Mesenchymal stem cell (in vitro differentiated cells and primary cell): ENCODE data around the gene MDFIC.

ENCODE experiments used
- DNase-seq: peaks from one replicate; pipeline ENCODE4 v3.0.0-alpha.2; 2013
- H2AFZ ChIP-seq: one replicate; pipeline ENCODE4 v1.6.1; 2013; ENCODE audit warnings: low read depth, mild to moderate bottlenecking, control low read depth, inconsistent platforms, low read length, moderate library complexity
- H2AK5ac ChIP-seq: 2 replicates; pipeline ENCODE4 v1.6.1; 2013; ENCODE audit warnings: low read length, moderate library complexity, mild to moderate bottlenecking, inconsistent platforms; ENCODE audit not compliant: severe bottlenecking
- H2BK120ac ChIP-seq: one replicate; pipeline ENCODE4 v1.6.1; 2013; ENCODE audit warnings: low read depth, mild to moderate bottlenecking, inconsistent platforms, low read length, moderate library complexity
- H2BK12ac ChIP-seq, 2 experiments: one replicate each; pipeline ENCODE4 v1.6.1; 2013; ENCODE audit warnings: inconsistent platforms in 2 of 2, low read length in 2 of 2, mild to moderate bottlenecking in 2 of 2, moderate library complexity in 2 of 2, control low read depth in 1 of 2
- H2BK15ac ChIP-seq: one replicate; pipeline ENCODE4 v1.6.1; 2013; ENCODE audit warnings: mild to moderate bottlenecking, low read depth, inconsistent platforms; ENCODE audit not compliant: poor library complexity, severe bottlenecking
- H2BK5ac ChIP-seq: 2 replicates; pipeline ENCODE4 v1.6.1; 2013; ENCODE audit warnings: low read depth, mild to moderate bottlenecking, low read length, control low read depth, inconsistent platforms; ENCODE audit not compliant: poor library complexity, severe bottlenecking
- H3K14ac ChIP-seq, 2 experiments: one replicate each; pipeline ENCODE4 v1.6.1; 2013; ENCODE audit warnings: inconsistent platforms in 2 of 2, low read length in 2 of 2, control low read depth in 1 of 2, mild to moderate bottlenecking in 1 of 2, moderate library complexity in 1 of 2
- H3K18ac ChIP-seq, 2 experiments: one replicate each; pipeline ENCODE4 v1.6.1; 2013; ENCODE audit warnings: inconsistent platforms in 2 of 2, low read length in 2 of 2, control low read depth in 1 of 2, low read depth in 1 of 2, mild to moderate bottlenecking in 1 of 2
- H3K23ac ChIP-seq, 2 experiments: one replicate each; pipeline ENCODE4 v1.6.1; 2013; ENCODE audit warnings: inconsistent platforms in 2 of 2, low read length in 2 of 2, mild to moderate bottlenecking in 2 of 2, moderate library complexity in 2 of 2, control low read depth in 1 of 2
- H3K27ac ChIP-seq: 2 replicates; pipeline ENCODE4 v1.5.1; 2013; ENCODE audit warnings: mild to moderate bottlenecking, moderate library complexity, low read length, control low read depth, inconsistent platforms; ENCODE audit not compliant: poor library complexity, severe bottlenecking
- H3K27me3 ChIP-seq, 2 experiments: 2 replicates each; pipeline versions ENCODE4 v1.6.1 to v1.7.0; 2013; ENCODE audit warnings: low read length in 2 of 2, mild to moderate bottlenecking in 2 of 2, moderate library complexity in 2 of 2, control low read depth in 1 of 2, inconsistent platforms in 1 of 2; ENCODE audit not compliant: control insufficient read depth in 1 of 2, insufficient read depth in 1 of 2
- H3K36me3 ChIP-seq, 2 experiments: 2 replicates each; pipeline versions ENCODE4 v1.6.1 to v1.7.0; 2013; ENCODE audit warnings: low read length in 2 of 2, control low read depth in 1 of 2, inconsistent platforms in 1 of 2, low read depth in 1 of 2, mild to moderate bottlenecking in 1 of 2; ENCODE audit not compliant: insufficient read depth in 2 of 2, control insufficient read depth in 1 of 2
- H3K4ac ChIP-seq, 2 experiments: one replicate each; pipeline ENCODE4 v1.6.1; 2013; ENCODE audit warnings: inconsistent platforms in 2 of 2, low read length in 2 of 2, mild to moderate bottlenecking in 2 of 2, moderate library complexity in 2 of 2, control low read depth in 1 of 2, low read depth in 1 of 2
- H3K4me1 ChIP-seq: 2 replicates; pipeline ENCODE4 v1.6.1; 2013; ENCODE audit warnings: low read depth, low read length, control low read depth; ENCODE audit not compliant: control insufficient read depth, insufficient read depth
- H3K4me2 ChIP-seq: 2 replicates; pipeline ENCODE4 v1.6.1; 2013; ENCODE audit warnings: low read length, mild to moderate bottlenecking, inconsistent platforms; ENCODE audit not compliant: poor library complexity, severe bottlenecking
- H3K4me3 ChIP-seq, 2 experiments: 2 replicates each; pipeline versions ENCODE4 v1.5.1 to v1.7.0; 2013; ENCODE audit warnings: low read length in 2 of 2, mild to moderate bottlenecking in 2 of 2, control low read depth in 1 of 2, low read depth in 1 of 2; ENCODE audit not compliant: insufficient read depth in 1 of 2
- H3K79me1 ChIP-seq: replicated peaks from 2 replicates; pipeline ENCODE4 v1.6.1; 2013; ENCODE audit warnings: mild to moderate bottlenecking, control low read depth, low read length, inconsistent platforms; ENCODE audit not compliant: poor library complexity, severe bottlenecking
- H3K9ac ChIP-seq: 2 replicates; pipeline ENCODE4 v1.7.0; 2013; ENCODE audit warnings: mild to moderate bottlenecking, low read length, moderate library complexity
- H3K9me3 ChIP-seq: 2 replicates; pipeline ENCODE4 v1.7.0; 2013; ENCODE audit warnings: mild to moderate bottlenecking, low read length; ENCODE audit not compliant: control insufficient read depth
- H4K8ac ChIP-seq: one replicate; pipeline ENCODE4 v1.6.1; 2013; ENCODE audit warnings: inconsistent platforms, mild to moderate bottlenecking, low read length, moderate library complexity
- H4K91ac ChIP-seq: one replicate; pipeline ENCODE4 v1.6.1; 2013; ENCODE audit warnings: mild to moderate bottlenecking, low read length, inconsistent platforms
- WGBS: methylation state at CpG from one replicate; pipeline ENCODE4 v1.1.7; 2013; ENCODE audit warnings: mixed read lengths; 5-methylcytosine and 5-hydroxymethylcytosine counted together

MDFIC gene

GRCh38 chr7:115005953-115006352 is 84.1 kb downstream of the MDFIC start:
- peaks cover 0 to 24% of the 10 kb centered on the region in 2 experiments for H3K36me3 ChIP-seq
- no peak overlapping the region for H2AK5ac ChIP-seq
- no peak overlapping the region for H2BK5ac ChIP-seq
- H2BK120ac ChIP-seq, result no peak overlapping the region
- no peaks in the 10 kb centered on the region for H3K9me3 ChIP-seq
- no peak overlapping the region for H3K4me2 ChIP-seq
- H3K23ac ChIP-seq, result no peak overlapping the region
- H3K4me1 ChIP-seq, result peaks cover 5% of the 10 kb centered on the region
- peak overlapping the region; percentile 52 for H4K8ac ChIP-seq
- no peak overlapping the region for H2AFZ ChIP-seq
- no peak overlapping the region for H3K4ac ChIP-seq
- no peak overlapping the region for H3K4me3 ChIP-seq
- no peak overlapping the region for H4K91ac ChIP-seq
- peaks cover 6% of the 10 kb centered on the region for H3K79me1 ChIP-seq
- no peak for DNase-seq
- peak overlapping the region in 1 of 2 experiments; percentile 90 for H2BK12ac ChIP-seq
- H2BK15ac ChIP-seq, result peak overlapping the region; percentile 64
- WGBS, result 76% methylated on average over 4 of the region's 4 CpGs
- H3K27ac ChIP-seq, result no peak overlapping the region
- peak overlapping the region in 1 of 2 experiments; percentile 0 for H3K18ac ChIP-seq
- no peak overlapping the region for H3K9ac ChIP-seq
- H3K27me3 ChIP-seq, result no peaks in the 10 kb centered on the region
- no peak overlapping the region for H3K14ac ChIP-seq

DNA sequence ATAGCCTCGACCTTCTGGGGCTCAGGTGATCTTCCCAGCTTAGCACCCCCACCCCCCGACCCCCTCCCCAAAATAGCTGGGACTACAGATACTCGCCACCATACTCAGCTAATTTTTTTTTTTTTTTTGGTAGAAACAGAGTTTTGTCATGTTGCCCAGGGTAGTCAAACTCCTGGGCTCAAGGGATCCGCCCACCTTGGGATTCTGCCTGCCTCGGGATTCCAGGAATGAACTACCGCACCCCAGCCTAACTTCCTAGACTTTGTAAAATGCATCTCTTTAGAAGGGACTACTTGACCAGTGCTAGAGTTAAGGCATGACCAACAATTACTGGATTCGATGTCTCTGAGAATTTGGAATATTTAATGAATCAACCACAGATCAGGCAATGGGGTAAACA is 85.9 kb downstream of the MDFIC start:
- H2BK12ac ChIP-seq, result no peak overlapping the region

GRCh38 chr7:115008465-115009114 is 86.7 kb downstream of the MDFIC start:
- Histone ChIP-seq H2AFZ (no peak overlapping the region), H2BK120ac (peak overlapping the region; percentile 39), H2BK12ac (no peak overlapping the region), H3K4me1 (peaks cover 5% of the 10 kb centered on the region), H3K4me3 (peak overlapping the region in 1 of 2 experiments; percentile 44), H3K4ac (no peak overlapping the region), H3K79me1 (peaks cover 7% of the 10 kb centered on the region), H3K23ac (no peak overlapping the region), H3K18ac (peak overlapping the region in 1 of 2 experiments; percentile 71), H3K9ac (peak overlapping the region; percentile 59), H3K27me3 (no peaks in the 10 kb centered on the region), H2BK15ac (no peak overlapping the region), H3K14ac (no peak overlapping the region), H4K91ac (no peak overlapping the region), H2AK5ac (no peak overlapping the region), H4K8ac (no peak overlapping the region), H3K27ac (no peak overlapping the region), H3K4me2 (no peak overlapping the region), H2BK5ac (no peak overlapping the region), H3K36me3 (peaks cover 0 to 12% of the 10 kb centered on the region in 2 experiments), H3K9me3 (no peaks in the 10 kb centered on the region)
- peak; percentile 97 for DNase-seq
- WGBS, result 19% methylated on average over 7 of the region's 8 CpGs

More for the DNA sequence above, 85.9 kb downstream of the MDFIC start:
- Histone ChIP-seq H3K4ac (no peak overlapping the region), H4K91ac (no peak overlapping the region), H3K9me3 (no peaks in the 10 kb centered on the region), H3K14ac (no peak overlapping the region), H2BK5ac (no peak overlapping the region), H3K4me2 (no peak overlapping the region), H3K23ac (no peak overlapping the region), H3K18ac (no peak overlapping the region), H2AFZ (no peak overlapping the region), H3K4me1 (peaks cover 5% of the 10 kb centered on the region), H3K36me3 (peaks cover 0 to 18% of the 10 kb centered on the region in 2 experiments), H3K4me3 (peak overlapping the region in 1 of 2 experiments; percentile 44), H2BK15ac (no peak overlapping the region), H2BK120ac (no peak overlapping the region), H2AK5ac (no peak overlapping the region), H3K79me1 (peaks cover 7% of the 10 kb centered on the region), H3K9ac (no peak overlapping the region), H4K8ac (no peak overlapping the region), H3K27ac (no peak overlapping the region), H3K27me3 (no peaks in the 10 kb centered on the region)
- WGBS, result 100% methylated on average over 1 of the region's 7 CpGs
- no peak for DNase-seq

GRCh38 chr7:115009139-115009538 is 87.2 kb downstream of the MDFIC start:
- Histone ChIP-seq H2AFZ (no peak overlapping the region), H4K8ac (no peak overlapping the region), H2BK5ac (no peak overlapping the region), H2BK15ac (no peak overlapping the region), H2BK120ac (no peak overlapping the region), H3K4me2 (no peak overlapping the region), H3K9me3 (no peaks in the 10 kb centered on the region), H3K79me1 (peaks cover 11% of the 10 kb centered on the region), H3K27ac (no peak overlapping the region), H3K4ac (no peak overlapping the region), H3K18ac (no peak overlapping the region), H3K23ac (no peak overlapping the region), H2AK5ac (no peak overlapping the region), H3K4me3 (peak overlapping the region in 1 of 2 experiments; percentile 44), H2BK12ac (no peak overlapping the region), H3K9ac (peak overlapping the region; percentile 59), H3K14ac (no peak overlapping the region), H3K36me3 (peaks cover 0 to 15% of the 10 kb centered on the region in 2 experiments), H3K27me3 (no peaks in the 10 kb centered on the region), H3K4me1 (peaks cover 5% of the 10 kb centered on the region), H4K91ac (no peak overlapping the region)
- WGBS, result 60% methylated on average over 1 of the region's 3 CpGs
- DNase-seq, result peak; percentile 19
